OCI-LY1 (cell line): ENCODE data around the gene FOXN1.

Experiments
- H2AFZ ChIP-seq: fragments of 200-600 bp; sonication (generic), shearing (Covaris generic); 2 replicates; pipeline ENCODE4 v1.6.0; 2014; ENCODE audit warnings: antibody characterized with exemption, mild to moderate bottlenecking, low read length
- H3F3A ChIP-seq: fragments of 200-600 bp; sonication (generic), shearing (Covaris generic); 2 replicates; pipeline ENCODE4 v1.6.0; 2014; ENCODE audit warnings: mild to moderate bottlenecking, antibody characterized with exemption, low read length, moderate library complexity; ENCODE audit not compliant: insufficient read depth
- H3K27ac ChIP-seq: fragments of 200-600 bp; sonication (generic); 2 replicates; pipeline ENCODE4 v1.5.1; 2014; ENCODE audit warnings: low read length, mixed run types, mild to moderate bottlenecking, low read depth; ENCODE audit not compliant: poor library complexity, severe bottlenecking
- H3K27me3 ChIP-seq: fragments of 200-600 bp; sonication (generic); 2 replicates; pipeline ENCODE4 v1.6.0; 2014; ENCODE audit warnings: antibody characterized with exemption, mild to moderate bottlenecking, low read length, moderate library complexity; ENCODE audit not compliant: insufficient read depth
- H3K36me3 ChIP-seq: fragments of 200-600 bp; sonication (generic); 2 replicates; pipeline ENCODE4 v1.6.1; 2014; ENCODE audit warnings: mild to moderate bottlenecking, antibody characterized with exemption, low read length, moderate library complexity, mixed read lengths; ENCODE audit not compliant: insufficient read depth
- H3K4me1 ChIP-seq: fragments of 200-600 bp; sonication (generic); 2 replicates; pipeline ENCODE4 v1.5.1; 2014; ENCODE audit warnings: mild to moderate bottlenecking, low read length, moderate library complexity; ENCODE audit not compliant: insufficient read depth, severe bottlenecking
- H3K4me2 ChIP-seq: fragments of 200-600 bp; sonication (generic), shearing (Covaris generic); 2 replicates; pipeline ENCODE4 v1.6.1; 2014; ENCODE audit warnings: low read length
- H3K4me3 ChIP-seq: fragments of 200-600 bp; sonication (generic); 2 replicates; pipeline ENCODE4 v1.5.1; 2014; ENCODE audit warnings: low read length, low read depth, mild to moderate bottlenecking, mixed read lengths; ENCODE audit not compliant: poor library complexity, severe bottlenecking
- H3K79me2 ChIP-seq: fragments of 200-600 bp; shearing (Covaris generic); 2 replicates; pipeline ENCODE4 v1.6.1; 2016; ENCODE audit warnings: mixed run types, low read length, mixed read lengths; ENCODE audit not compliant: insufficient read depth
- H3K9ac ChIP-seq: fragments of 200-600 bp; sonication (generic), shearing (Covaris generic); 2 replicates; pipeline ENCODE4 v1.6.1; 2014; ENCODE audit warnings: mild to moderate bottlenecking, low read length, mixed read lengths
- H3K9me2 ChIP-seq: fragments of 200-600 bp; sonication (generic), shearing (Covaris generic); 2 replicates; pipeline ENCODE4 v1.6.1; 2014; ENCODE audit warnings: low read depth, mild to moderate bottlenecking, low read length, mixed read lengths
- H3K9me3 ChIP-seq: fragments of 200-600 bp; shearing (Covaris generic); 2 replicates; pipeline ENCODE4 v1.6.1; 2014; ENCODE audit warnings: low read length, mixed read lengths
- H4K20me1 ChIP-seq: fragments of 200-600 bp; sonication (generic), shearing (Covaris generic); 2 replicates; pipeline ENCODE4 v1.6.0; 2016; ENCODE audit warnings: mild to moderate bottlenecking, low read length; ENCODE audit not compliant: insufficient read depth
- CTCF ChIP-seq: fragments of 200-600 bp; sonication (generic), shearing (Covaris generic); IDR thresholded peaks from 2 replicates; pipeline ENCODE4 v1.5.1; 2017; ENCODE audit warnings: mild to moderate bottlenecking, antibody characterized with exemption, low read length, moderate library complexity, mixed read lengths
- EZH2 ChIP-seq: fragments of 200-600 bp; sonication (generic), shearing (Covaris generic); IDR thresholded peaks from 2 replicates; pipeline ENCODE4 v1.8.0; 2017; ENCODE audit warnings: borderline replicate concordance, mixed run types, mild to moderate bottlenecking, antibody characterized with exemption, low read length, moderate library complexity, mixed read lengths

FOXN1 gene

DNA sequence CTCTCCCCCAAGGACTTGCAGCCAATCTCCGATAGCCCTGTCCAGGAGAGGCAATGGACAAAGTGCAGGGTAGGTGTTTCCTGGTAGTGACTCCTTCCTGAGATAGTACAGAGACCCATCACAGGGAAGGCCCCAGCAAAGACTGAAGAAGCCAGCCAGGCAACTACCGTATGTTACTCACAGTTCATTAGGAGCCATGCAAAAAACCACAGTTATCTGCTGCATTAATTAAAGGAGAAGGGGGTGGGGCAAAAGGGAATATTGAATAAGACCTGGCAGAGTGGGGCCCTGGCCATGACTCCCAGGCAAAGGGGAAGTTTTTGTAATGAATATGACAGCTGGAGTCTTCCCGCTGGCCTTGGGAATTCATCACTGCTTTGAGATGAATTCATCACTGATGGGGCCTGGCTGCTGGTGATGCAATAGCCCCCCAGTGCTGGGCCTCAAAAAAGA lies 35.2 kb upstream of the FOXN1 start:
- Histone ChIP-seq H4K20me1 (no peaks in the 10 kb centered on the region), H3K36me3 (no peaks in the 10 kb centered on the region), H3K4me2 (no peak overlapping the region), H3K27me3 (no peaks in the 10 kb centered on the region), H3K27ac (no peak overlapping the region), H3K79me2 (no peaks in the 10 kb centered on the region), H3F3A (no peaks in the 10 kb centered on the region), H3K4me1 (no peaks in the 10 kb centered on the region), H3K4me3 (no peak overlapping the region), H3K9me3 (no peaks in the 10 kb centered on the region), H3K9ac (no peak overlapping the region), H2AFZ (no peak overlapping the region), H3K9me2 (no peaks in the 10 kb centered on the region)
- TF ChIP-seq CTCF (no peak), EZH2 (no peak)

GRCh38 chr17:28471531-28472342 lies 34.4 kb upstream of the FOXN1 start:
- H3F3A ChIP-seq = no peaks in the 10 kb centered on the region
- H3K4me3 ChIP-seq = no peak overlapping the region
- H3K9ac ChIP-seq = no peak overlapping the region
- no peak overlapping the region for H2AFZ ChIP-seq
- H3K27ac ChIP-seq = no peak overlapping the region
- no peaks in the 10 kb centered on the region for H3K9me2 ChIP-seq
- H3K27me3 ChIP-seq = no peaks in the 10 kb centered on the region
- no peaks in the 10 kb centered on the region for H3K36me3 ChIP-seq
- no peaks in the 10 kb centered on the region for H3K9me3 ChIP-seq
- no peaks in the 10 kb centered on the region for H3K4me1 ChIP-seq
- TF ChIP-seq CTCF = no peak
- H4K20me1 ChIP-seq = no peaks in the 10 kb centered on the region
- H3K4me2 ChIP-seq = no peak overlapping the region
- no peaks in the 10 kb centered on the region for H3K79me2 ChIP-seq

GRCh38 chr17:28472871-28473497 lies 33.2 kb upstream of the FOXN1 start:
- Histone ChIP-seq H3K9me3 (no peaks in the 10 kb centered on the region), H3K4me1 (no peaks in the 10 kb centered on the region), H4K20me1 (no peaks in the 10 kb centered on the region), H3K27me3 (no peaks in the 10 kb centered on the region), H3K27ac (no peak overlapping the region), H2AFZ (no peak overlapping the region), H3K79me2 (no peaks in the 10 kb centered on the region), H3K4me3 (no peak overlapping the region), H3K9ac (no peak overlapping the region), H3K36me3 (no peaks in the 10 kb centered on the region), H3F3A (no peaks in the 10 kb centered on the region), H3K4me2 (no peak overlapping the region), H3K9me2 (no peaks in the 10 kb centered on the region)
- TF ChIP-seq EZH2 (no peak), CTCF (no peak)
